Measurements from ENCODE around the gene ITGB5.
"Not testable (repeated sequence)": the region's sequence is repeated elsewhere in the genome, so short reads cannot be mapped to it uniquely, and the experiment has no call there.

The ITGB5 gene

GRCh38 chr3:124837065-124837464, 50.1 kb downstream of the ITGB5 start:
- no peak for DNase-seq

DNA sequence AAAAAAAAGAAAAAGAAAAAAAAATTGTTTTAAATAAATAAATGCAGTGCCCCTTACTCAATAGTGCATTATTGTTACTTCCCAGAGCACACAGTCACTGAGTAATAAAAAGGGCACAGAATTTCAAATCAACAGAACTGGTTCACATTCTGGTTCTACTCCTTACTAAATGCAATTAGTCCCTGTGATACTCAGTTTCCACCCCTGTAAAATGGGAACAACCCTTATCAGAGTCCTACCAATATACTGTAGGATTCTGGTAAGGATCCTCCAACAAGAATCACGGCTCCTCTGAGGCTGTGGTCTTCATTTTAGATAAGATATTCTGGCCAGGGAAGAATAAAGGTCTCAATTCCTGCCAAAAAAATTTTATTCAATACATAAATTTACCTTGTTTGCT, 50.7 kb downstream of the ITGB5 start:
- DNase-seq = no peak

DNA sequence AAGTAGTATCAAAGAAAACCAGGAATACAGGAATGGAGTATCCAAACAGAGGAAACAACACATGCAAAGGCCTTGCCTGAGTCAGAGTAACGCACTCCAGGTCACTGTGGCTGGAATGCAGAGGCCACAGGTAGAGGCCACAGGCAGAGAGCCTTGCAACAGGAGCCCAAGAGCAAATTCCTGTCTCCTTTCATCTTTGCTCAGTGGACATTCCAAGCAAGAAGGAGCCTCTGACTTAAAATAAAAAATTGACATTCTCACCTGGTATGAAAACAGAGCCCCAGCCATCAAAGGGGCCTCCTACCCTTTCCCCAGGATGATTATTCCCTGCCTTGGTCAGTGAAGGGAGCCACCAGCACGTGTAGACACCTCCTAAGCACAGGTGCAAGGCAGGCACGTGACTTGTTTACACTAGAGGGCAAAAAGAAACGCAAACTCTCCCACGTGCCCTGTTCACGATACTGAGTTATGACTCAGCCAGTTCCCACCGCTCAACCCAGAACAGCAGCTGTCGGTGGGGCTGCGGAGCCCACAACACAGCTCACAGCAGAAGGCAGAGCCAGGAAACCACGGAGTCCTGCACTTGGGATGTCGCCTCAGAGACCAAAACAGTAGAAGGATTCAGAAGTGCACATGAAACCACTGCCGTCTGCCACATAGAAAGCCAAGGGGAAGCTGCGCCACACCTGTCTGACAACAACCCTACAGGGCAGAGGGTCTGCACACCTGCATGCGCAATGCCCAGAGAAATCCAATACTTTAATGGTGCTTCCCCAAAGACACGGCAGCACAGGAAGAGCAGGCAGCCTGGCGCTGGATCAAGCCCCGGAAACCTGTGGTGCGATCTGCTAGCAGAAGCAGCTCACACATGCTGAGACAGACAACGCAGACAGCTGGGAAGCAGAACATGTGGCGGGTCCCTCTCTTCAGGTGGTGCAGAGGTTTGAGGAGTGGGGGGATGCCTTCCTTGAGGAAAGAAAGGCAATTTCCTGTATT, 52.1 kb downstream of the ITGB5 start:
- peak in 3 of 56 donors; percentile 11 to 39 (median 25) for DNase-seq

DNA sequence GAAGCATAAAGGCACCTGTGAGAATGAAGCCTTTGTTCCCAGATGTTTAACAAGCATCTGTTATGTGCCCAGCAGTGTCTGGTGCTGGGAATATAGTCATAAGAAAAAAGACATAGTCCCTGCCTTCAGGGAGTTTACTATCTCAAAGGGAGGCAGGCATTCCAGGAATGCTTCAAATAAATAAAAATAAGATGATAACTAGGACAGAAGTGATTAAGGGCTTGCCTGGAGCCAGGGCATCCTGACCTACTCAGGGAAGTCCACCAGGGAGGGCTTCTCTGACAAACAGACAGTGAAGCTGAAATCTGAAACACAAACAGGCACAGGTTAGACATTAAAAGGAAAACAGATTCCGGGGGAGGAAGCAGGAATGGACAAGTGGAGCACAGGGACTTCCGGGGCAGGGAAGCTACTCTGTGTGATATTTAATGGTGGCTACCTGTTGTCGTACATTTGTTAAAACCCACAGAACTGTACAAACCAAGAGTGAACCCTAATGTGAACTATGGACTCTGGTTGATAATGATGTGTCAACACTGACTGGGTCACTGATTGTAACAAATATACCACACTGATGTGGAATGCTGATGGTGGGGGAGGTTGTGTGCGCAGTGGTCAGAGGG, 53.3 kb downstream of the ITGB5 start:
- no peak for DNase-seq

DNA sequence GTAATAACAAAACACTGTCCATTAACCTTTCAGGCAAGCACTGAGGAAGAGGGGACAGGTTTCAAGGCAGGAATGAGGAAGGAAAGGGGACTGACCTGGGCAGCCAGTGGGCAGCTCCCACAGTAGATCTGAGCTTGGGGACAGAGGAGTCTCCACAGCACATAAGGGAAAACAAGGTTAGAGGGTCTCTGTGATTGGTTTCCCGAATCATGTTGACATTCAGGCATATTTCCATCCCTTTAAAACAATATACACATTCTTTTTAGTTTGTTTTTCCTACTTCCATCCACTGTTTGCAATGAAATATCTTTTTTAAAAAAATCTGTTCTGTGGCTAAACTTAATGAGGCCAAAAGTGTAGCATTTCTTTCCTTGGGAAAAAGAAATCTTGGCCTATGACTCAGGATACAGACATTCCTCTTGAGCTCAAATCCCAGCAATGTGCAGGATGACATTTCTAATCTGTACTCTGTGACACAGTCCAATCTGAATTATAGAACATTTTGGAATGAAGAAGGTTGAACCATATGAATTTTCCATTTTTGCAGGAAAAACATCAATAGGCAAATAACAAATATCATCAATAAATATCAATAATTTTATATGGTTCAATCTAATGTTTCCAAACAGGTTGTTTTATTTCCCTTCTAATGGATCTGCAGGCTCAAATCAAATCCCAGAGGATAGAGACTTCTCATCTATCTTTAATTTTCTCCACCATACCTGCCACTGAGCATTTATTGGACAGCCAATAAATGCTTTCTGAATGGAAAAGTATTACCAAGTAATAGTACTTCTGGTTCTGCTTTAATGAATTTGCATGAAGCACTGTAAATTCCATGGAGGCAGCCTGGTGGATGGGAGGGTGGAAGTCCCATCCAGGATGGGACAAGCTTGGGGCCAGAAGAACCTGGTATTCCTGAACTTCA, 54.1 kb downstream of the ITGB5 start:
- no peak for DNase-seq

DNA sequence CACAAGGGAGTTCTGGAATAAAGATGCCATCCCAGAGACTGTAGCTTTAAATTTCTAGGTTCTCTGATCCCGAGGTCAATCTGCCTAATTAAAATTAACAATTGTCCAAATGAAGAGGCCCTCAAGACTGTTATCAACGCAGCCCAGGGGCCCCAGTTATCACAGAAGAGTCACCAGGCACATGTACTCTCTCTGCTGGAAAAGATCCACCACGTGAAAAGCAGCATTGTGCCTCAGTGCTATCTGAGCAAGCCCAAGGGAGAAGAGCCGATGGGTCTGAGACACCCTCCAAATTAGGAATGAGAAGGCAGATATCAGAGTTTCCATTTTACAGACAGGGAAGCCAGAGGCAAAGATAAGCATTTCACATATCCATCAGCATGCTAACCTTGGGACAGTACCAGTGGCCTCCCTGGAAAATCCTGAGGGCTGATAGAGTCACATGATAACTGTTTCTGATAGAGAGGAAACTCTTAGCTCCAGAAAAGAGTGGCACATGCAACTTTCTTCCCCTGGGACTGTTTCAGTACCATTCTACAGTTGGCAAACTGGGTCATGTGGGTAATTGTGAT, 55.5 kb downstream of the ITGB5 start:
- DNase-seq = no peak

- no peak for DNase-seq
These were observed 57.2 kb downstream of the ITGB5 start for GRCh38 chr3:124829819-124830554.

- DNase-seq = no peak
These were observed 57.9 kb downstream of the ITGB5 start for GRCh38 chr3:124829178-124829818.

DNA sequence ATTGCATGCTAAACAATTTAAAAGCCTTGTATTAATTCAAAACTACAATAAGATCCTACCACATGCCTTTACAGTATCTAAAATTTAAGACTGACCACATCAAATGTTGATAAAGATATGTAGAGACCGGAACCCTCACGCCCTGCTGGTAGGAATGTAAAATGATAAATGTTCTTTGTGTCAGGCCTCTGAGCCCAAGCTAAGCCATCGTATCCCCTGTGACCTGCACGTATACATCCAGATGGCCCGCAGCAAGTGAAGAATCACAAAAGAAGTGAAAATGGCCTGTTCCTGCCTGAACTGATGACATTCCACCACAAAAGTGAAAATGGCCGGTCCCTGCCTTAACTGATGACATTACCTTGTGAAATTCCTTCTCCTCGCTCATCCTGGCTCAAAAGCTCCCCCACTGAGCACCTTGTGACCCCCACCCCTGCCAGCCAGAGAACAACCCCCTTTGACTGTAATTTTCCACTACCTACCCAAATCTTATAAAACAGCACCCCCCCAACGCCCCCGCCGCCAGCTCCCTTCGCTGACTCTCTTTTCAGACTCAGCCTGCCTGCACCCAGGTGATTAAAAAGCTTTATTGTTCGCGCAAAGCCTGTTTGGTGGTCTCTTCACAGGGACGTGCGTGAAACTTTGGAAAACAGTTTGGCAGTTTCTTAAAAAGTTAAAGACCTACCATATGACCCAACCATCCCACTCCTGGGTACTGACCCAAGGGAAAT, 59.5 kb downstream of the ITGB5 start:
- not testable (repeated sequence) for DNase-seq

DNA sequence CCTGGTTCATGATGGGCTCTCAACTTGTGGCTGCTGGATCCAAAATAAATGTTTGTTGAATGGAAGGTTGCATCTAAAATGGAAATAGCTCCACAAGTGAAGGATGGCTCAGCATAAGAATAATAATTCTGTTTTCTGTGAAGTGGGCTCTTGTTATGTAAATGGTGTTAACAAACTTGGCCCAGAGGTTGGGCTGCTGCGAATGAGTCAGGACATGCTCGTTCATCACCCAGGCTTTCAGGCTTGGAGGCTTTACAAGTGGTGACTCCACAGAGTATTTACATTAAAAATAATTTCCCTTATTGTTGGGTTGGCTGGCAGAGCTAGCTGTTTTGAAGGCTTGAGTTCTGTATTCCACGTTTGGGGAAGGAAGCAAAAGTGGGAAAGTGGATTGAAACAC, 60.5 kb downstream of the ITGB5 start:
- peak in 5 of 56 donors; percentile 11 to 40 (median 31) for DNase-seq

DNA sequence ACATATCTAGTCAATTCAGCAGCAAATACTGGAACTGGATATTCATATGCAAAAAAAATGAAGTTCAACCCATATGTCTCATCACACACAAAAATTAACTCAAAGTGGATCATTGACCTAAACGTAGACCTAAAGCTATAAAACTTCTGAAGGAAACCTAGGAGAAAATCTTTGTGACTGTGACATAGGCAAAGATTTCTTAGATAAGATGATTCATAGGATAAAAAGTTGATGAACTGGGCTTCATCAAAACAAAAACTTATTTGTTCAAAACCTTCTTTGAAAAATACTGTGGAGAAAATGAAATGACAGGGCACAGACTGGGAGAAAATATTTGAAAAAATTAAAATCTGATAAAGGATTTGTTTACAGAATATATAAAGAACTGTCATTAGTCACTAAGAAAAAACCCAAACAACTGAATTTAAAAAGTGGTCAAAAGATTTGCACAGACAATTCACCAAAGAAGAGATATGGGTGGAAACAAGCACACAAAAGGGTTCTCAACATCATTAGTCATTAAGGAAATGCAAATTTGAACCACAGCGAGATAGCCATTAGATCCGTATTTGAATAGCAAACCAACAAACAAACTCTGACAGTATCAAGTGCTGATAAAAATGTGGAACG, 62.8 kb downstream of the ITGB5 start:
- DNase-seq = no peak

DNA sequence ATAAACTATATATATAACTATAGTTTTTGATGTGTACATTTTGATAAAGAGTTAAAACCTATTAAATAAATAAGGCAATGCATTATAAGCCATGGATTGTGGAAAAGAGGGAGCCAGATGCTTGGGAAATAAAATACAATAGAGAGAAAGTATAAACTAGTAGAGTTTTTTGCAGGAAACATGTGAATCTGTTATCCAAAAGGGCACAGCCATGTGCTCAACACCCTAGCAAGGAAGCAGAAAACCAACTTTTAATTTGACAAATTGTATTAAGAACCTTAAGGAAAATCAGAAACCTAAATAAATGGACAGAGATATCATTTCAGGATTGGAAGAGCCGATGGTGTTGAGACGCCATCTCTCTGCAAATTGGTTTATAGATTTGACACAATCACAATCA, 63.5 kb downstream of the ITGB5 start:
- no peak for DNase-seq

DNA sequence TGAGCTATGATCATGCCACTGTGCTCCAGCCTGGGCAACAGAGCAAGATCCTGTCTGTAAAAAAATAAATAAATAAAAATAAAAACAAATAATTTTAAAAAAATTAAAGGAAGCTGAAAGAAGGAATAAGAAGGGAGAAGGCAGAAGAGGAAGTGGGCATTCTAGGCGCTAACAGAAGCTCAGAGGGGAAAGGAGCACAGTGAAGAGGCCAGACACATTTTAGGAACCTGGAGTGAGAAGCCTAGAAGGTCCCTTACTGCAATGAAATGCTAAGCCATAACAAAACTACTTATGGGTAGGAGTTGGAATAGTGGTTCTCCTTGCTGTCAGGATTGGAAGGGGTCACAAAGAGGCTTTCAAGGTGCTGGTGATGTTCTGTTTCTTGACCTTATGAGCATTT, 64.0 kb downstream of the ITGB5 start:
- DNase-seq = no peak

- no peak for DNase-seq
These were observed 65.8 kb downstream of the ITGB5 start for GRCh38 chr3:124821356-124821755.

DNA sequence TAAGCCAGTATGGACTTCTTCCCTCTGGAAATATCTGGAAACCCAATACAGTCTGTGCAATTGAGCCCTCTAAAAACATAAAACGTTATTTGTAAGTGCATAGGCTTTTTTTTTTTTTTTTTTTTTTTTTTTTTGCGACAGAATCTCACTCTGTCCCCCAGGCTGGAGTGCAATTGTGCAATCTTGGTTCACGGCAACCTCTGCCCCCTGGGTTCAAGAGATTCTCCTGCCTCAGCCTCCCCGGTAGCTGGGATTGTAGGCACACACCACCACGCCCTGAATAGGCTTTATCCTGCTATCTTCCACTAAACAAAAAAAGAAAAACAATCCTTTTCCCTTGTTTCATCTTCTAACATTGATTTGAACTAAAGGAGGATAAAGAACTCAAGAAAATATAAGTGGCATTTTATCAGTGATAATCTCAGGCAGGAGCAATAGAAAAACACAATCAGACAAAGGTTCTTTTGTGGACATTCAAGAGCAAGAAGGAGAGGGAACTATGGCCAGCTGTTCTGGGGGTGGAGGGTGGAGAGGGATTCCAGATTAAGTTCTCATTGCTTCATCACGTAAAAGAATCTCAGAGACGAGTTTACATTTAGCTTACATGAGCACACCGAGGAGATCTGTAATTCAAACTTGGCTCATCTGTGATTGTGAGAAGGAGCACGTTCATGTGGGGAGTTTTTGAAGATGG, 68.6 kb downstream of the ITGB5 start:
- DNase-seq = no peak

DNA sequence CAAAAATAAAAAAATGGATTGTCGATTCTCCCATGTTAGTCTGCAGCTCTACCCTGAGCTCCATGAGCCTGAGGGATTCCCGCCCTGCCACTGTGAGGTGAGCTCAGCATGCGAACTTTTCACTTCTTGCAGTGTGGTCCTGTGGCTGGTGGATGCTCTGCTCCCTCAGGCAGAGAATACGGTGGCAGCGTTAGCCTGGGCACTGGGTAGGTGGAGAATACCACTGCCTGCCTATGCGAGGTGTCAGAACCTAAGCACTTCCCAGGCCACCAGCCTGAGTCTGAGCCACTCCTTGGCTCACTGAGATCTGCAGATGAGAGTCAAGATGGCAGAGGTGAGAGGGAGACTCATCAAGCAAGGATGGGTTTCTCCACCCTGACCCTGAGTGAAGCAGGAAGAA, 70.1 kb downstream of the ITGB5 start:
- DNase-seq = no peak

- DNase-seq = no peak
These were observed 71.0 kb downstream of the ITGB5 start for GRCh38 chr3:124816206-124816605.

- DNase-seq = no peak
These were observed 71.4 kb downstream of the ITGB5 start for GRCh38 chr3:124815781-124816180.

Measured in amygdala (tissue), 56 donors.